T-helper 17 cell (primary cell): ENCODE data around the gene SPATA2L. TPM values are rescaled to one million over a fixed set of nuclear protein-coding genes. Genes with fewer than 3 reads are reported as not detected.
"Not testable (repeated sequence)": the region's sequence is repeated elsewhere in the genome, so short reads cannot be mapped to it uniquely, and the experiment has no call there.

Source experiments
- ATAC-seq: fragments of 150-1000 bp; cut with Tn5 transposase; 2 replicates; pipeline ENCODE4 v1.10.0; 2021; ENCODE audit warnings: mild to moderate bottlenecking, moderate library complexity
- DNase-seq, 3 donors: peaks; one replicate each; pipeline versions ENCODE4 v3.0.0 to v3.0.0-alpha.2; 2020 to 2021
- H3K9me3 ChIP-seq: one replicate; pipeline ENCODE4 v1.7.0; 2013; ENCODE audit warnings: low read length, mild to moderate bottlenecking; ENCODE audit not compliant: control insufficient read depth, poor library complexity, severe bottlenecking
- H3K27ac Mint-ChIP-seq: one replicate; pipeline ENCODE4 v1.8.0; 2022; ENCODE audit warnings: mild to moderate bottlenecking, moderate library complexity, mixed read lengths
- H3K27me3 Mint-ChIP-seq: one replicate; pipeline ENCODE4 v1.8.0; 2022; ENCODE audit warnings: mixed read lengths
- H3K36me3 Mint-ChIP-seq: one replicate; pipeline ENCODE4 v1.8.0; 2022; ENCODE audit warnings: low read depth, mixed read lengths
- H3K4me1 Mint-ChIP-seq: one replicate; pipeline ENCODE4 v1.8.0; 2022; ENCODE audit warnings: mild to moderate bottlenecking, mixed read lengths
- H3K4me3 Mint-ChIP-seq: one replicate; pipeline ENCODE4 v1.8.0; 2022; ENCODE audit warnings: mild to moderate bottlenecking, moderate library complexity, mixed read lengths
- total RNA-seq, 4 donors: library from RNA in 2 of 4; stranded (reverse) in 2 of 4; gene quantifications; one replicate each; pipeline ENCODE4 v1.2.3 and lab custom pipeline; 2022 to 2026

Gene SPATA2L
- total RNA-seq, 2 donors from 2014 or later = 20.6 to 30.8 TPM

DNA sequence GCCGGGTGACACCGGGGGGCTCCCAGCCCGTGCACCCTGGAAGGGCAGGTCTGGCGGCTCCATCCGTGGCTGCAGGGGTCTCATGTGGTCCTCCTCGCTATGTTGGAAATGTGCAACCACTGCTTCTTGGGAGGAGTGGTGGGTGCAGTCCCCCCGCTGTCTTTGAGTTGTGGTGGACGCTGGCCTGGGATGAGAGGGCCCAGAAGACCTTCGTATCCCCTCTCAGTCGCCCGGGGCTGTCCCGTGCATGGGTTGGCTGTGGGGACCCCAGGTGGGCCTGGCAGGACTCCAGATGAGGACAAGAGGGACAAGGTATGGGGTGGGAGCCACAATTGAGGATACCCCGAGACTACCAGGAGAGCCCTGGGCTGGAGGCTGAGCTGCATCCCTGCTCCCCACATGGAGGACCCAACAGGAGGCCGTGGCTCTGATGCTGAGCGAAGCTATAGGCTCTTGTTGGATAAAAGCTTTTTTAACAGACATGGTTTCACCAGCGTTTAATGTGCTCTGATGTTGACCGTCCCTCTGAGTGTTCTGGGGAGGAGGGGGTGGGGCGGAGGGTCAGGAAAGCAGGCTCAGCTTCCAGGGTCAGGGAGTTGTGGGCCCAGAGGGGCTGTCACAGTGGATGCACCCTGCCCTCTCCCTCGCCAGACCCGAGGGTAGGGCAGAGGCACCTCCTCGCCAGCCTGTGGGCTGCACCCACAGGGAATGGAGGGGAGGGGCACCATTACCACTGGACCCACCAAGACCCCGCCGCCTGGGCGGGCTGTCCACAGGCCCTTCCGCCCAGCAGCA, 5.4 kb downstream of the SPATA2L start:
- H3K27ac Mint-ChIP-seq = no peak overlapping the region
- DNase-seq (no peak), ATAC-seq (no peak)
- peaks cover 10% of the 10 kb centered on the region for H3K4me1 Mint-ChIP-seq
- H3K36me3 Mint-ChIP-seq = no peaks in the 10 kb centered on the region
- peak overlapping the region; percentile 21 for H3K4me3 Mint-ChIP-seq
- H3K9me3 ChIP-seq = no peaks in the 10 kb centered on the region
- H3K27me3 Mint-ChIP-seq = no peaks in the 10 kb centered on the region

DNA sequence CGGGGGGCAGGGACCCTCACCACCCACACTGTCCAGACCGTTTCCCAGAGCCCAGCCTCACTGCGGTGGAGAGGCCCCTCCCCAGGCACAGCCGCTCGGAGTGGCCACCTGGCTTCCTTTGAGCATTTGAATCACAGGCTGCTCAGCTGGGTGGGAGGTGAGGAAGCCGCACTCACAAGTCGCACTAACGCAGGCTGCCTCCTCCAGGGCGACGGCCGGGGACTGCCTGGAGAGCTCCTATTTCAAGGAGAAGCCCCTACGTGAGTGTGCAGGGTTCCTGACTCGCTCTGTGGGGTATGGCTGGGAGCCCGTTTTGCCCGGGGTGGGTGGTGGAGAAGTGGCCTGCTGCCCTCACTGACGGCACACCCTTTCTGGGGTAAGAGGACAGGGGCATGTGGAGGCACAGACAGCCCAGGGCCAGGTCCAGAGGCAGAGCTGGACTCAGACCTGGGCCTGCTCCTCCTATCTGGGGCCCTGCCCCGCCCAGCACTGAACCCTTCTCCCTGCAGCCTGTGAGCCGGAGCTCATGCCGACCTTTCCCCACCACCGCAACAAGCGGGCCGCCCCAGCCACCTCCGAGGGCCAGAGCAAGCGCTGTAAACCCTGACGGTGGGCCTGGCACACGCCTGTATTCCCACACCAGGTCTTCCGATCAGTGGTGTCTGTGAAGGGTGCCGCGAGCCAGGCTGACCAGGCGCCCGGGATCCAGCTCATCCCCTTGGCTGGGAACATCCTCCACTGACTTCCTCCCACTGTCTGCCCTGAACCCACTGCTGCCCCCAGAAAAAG, 6.2 kb downstream of the SPATA2L start:
- peaks cover 7% of the 10 kb centered on the region for H3K4me1 Mint-ChIP-seq
- H3K27me3 Mint-ChIP-seq = no peaks in the 10 kb centered on the region
- no peak for DNase-seq
- H3K36me3 Mint-ChIP-seq = no peaks in the 10 kb centered on the region
- H3K4me3 Mint-ChIP-seq = peak overlapping the region; percentile 21
- no peaks in the 10 kb centered on the region for H3K9me3 ChIP-seq
- peak overlapping the region; percentile 79 for H3K27ac Mint-ChIP-seq
- no peak for ATAC-seq

GRCh38 chr16:89694784-89695085, 6.8 kb downstream of the SPATA2L start:
- not testable (repeated sequence) for H3K4me1 Mint-ChIP-seq, H3K9me3 ChIP-seq, DNase-seq, H3K36me3 Mint-ChIP-seq, H3K27me3 Mint-ChIP-seq, ATAC-seq
- peak overlapping the region; percentile 21 for H3K4me3 Mint-ChIP-seq
- peak overlapping the region; percentile 79 for H3K27ac Mint-ChIP-seq

DNA sequence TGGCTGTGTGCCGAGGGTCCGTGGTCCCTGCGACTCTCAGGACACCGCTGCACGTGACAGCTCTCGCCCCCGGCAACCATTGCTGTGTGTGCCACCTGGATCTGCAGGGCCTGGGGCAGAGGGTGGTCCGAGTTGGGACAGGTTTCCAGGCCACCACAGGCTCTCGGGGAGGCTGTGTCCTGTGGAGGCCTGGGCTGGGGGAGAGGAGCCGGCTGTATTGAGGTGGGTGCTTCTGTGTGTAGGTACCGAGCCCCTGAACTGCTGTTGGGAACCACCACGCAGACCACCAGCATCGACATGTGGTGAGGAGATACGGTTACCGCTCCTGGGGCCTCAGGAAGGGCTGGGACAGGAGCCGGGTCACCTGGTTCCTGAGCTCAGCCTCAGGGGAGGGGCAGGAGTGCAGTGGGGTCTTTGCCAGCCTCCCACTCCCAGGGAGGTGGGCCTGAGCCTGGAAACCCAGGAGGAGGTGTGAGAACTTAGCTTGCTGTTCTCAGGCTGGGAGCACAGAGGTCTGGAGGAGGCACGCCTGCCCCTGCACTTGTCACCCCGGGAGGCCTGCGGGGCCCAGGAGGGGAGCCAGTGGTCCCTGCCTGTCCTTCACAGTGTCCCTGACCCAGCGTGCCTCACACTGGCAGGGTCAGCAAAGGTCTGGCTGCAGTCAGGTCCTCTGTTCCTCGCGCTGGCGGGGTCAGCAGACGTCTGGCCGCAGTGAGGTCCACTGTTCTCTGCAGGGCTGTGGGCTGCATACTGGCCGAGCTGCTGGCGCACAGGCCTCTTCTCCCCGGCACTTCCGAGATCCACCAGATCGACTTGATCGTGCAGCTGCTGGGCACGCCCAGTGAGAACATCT, 7.3 kb downstream of the SPATA2L start:
- Mint-ChIP-seq H3K4me3 (no peak overlapping the region), H3K36me3 (no peaks in the 10 kb centered on the region), H3K27me3 (no peaks in the 10 kb centered on the region), H3K27ac (peak overlapping the region; percentile 56), H3K4me1 (peaks cover 3% of the 10 kb centered on the region)
- no peaks in the 10 kb centered on the region for H3K9me3 ChIP-seq
- ATAC-seq (no peak), DNase-seq (peak in 1 of 3 donors; percentile 5)

GRCh38 chr16:89693289-89693731, 8.2 kb downstream of the SPATA2L start:
- H3K36me3 Mint-ChIP-seq = no peaks in the 10 kb centered on the region
- no peaks in the 10 kb centered on the region for H3K27me3 Mint-ChIP-seq
- H3K27ac Mint-ChIP-seq = no peak overlapping the region
- H3K4me1 Mint-ChIP-seq = peaks cover 3% of the 10 kb centered on the region
- ATAC-seq = no peak
- no peak overlapping the region for H3K4me3 Mint-ChIP-seq
- DNase-seq = peak in 1 of 3 donors; percentile 3
- no peaks in the 10 kb centered on the region for H3K9me3 ChIP-seq

- no peak overlapping the region for H3K4me3 Mint-ChIP-seq
- ATAC-seq (no peak), DNase-seq (no peak)
- peaks cover 7% of the 10 kb centered on the region for H3K4me1 Mint-ChIP-seq
- no peaks in the 10 kb centered on the region for H3K27me3 Mint-ChIP-seq
- no peaks in the 10 kb centered on the region for H3K9me3 ChIP-seq
- no peak overlapping the region for H3K27ac Mint-ChIP-seq
- H3K36me3 Mint-ChIP-seq = no peaks in the 10 kb centered on the region
Measured at GRCh38 chr16:89691986-89692569, 9.4 kb downstream of the SPATA2L start.

- H3K27ac Mint-ChIP-seq = no peak overlapping the region
- no peak overlapping the region for H3K4me3 Mint-ChIP-seq
- H3K9me3 ChIP-seq = no peaks in the 10 kb centered on the region
- no peaks in the 10 kb centered on the region for H3K36me3 Mint-ChIP-seq
- ATAC-seq (no peak), DNase-seq (no peak)
- H3K27me3 Mint-ChIP-seq = no peaks in the 10 kb centered on the region
- H3K4me1 Mint-ChIP-seq = peaks cover 9% of the 10 kb centered on the region
Measured at GRCh38 chr16:89691231-89691985, 10.1 kb downstream of the SPATA2L start.

GRCh38 chr16:89690392-89690901, 11.1 kb downstream of the SPATA2L start:
- no peaks in the 10 kb centered on the region for H3K9me3 ChIP-seq
- ATAC-seq (no peak), DNase-seq (no peak)
- no peak overlapping the region for H3K4me3 Mint-ChIP-seq
- H3K4me1 Mint-ChIP-seq = peaks cover 11% of the 10 kb centered on the region
- H3K27ac Mint-ChIP-seq = peak overlapping the region; percentile 21
- no peaks in the 10 kb centered on the region for H3K36me3 Mint-ChIP-seq
- no peaks in the 10 kb centered on the region for H3K27me3 Mint-ChIP-seq

DNA sequence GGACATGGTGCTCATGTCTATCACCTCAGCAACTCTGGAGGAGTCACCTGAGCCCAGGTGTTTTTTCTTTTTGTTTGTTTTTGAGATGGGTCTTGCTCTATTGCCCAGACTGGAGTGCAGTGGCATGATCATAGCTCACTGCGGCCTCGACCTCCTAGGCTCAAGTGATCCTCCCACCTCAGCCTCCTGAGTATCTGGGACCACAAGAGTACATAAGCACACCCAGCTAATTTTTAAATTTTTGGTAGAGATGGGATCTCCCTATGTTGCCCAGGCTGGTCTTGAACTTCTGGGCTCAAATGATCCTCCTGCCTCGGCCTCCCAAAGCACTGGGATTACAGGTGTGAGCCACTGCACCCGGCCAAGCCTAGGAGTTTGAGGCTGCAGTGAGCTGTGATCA, 11.9 kb downstream of the SPATA2L start:
- H3K9me3 ChIP-seq, ATAC-seq, DNase-seq, H3K4me3 Mint-ChIP-seq, H3K27me3 Mint-ChIP-seq, H3K36me3 Mint-ChIP-seq, H3K4me1 Mint-ChIP-seq, H3K27ac Mint-ChIP-seq: not testable (repeated sequence)

GRCh38 chr16:89689142-89689541, 12.4 kb downstream of the SPATA2L start:
- peaks cover 9% of the 10 kb centered on the region for H3K4me1 Mint-ChIP-seq
- ATAC-seq = no peak

DNA sequence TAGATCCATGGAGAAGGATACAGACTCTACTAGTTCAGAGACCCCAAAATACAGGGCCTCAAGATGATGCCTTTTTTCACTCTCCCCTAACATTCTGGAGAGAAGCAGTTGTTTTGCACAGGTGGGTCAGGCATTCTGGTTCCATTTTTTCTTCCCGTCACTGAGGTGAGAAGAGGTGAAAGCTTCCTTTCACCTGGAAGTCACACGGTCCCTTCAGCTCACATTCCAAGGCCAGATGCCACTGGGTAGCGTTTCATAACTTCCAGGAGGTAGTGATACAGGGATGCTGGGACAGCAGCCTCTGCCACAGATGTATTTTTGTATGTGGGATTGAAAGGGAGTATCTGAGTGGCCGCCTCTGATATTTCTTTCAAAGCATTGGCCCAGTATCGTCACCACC, 13.1 kb downstream of the SPATA2L start:
- H3K9me3 ChIP-seq = no peaks in the 10 kb centered on the region
- no peak for ATAC-seq
- peaks cover 9% of the 10 kb centered on the region for H3K4me1 Mint-ChIP-seq
- DNase-seq = no peak
- no peaks in the 10 kb centered on the region for H3K36me3 Mint-ChIP-seq
- H3K27me3 Mint-ChIP-seq = no peaks in the 10 kb centered on the region
- H3K27ac Mint-ChIP-seq = no peak overlapping the region
- no peak overlapping the region for H3K4me3 Mint-ChIP-seq

More at GRCh38 chr16:89689142-89689541, 12.4 kb downstream of the SPATA2L start:
- no peaks in the 10 kb centered on the region for H3K9me3 ChIP-seq
- Mint-ChIP-seq H3K4me3 (no peak overlapping the region), H3K27ac (no peak overlapping the region), H3K36me3 (no peaks in the 10 kb centered on the region), H3K27me3 (no peaks in the 10 kb centered on the region)
- DNase-seq = no peak
